ENCODE data around the gene PRR23B.

Gene PRR23B

DNA sequence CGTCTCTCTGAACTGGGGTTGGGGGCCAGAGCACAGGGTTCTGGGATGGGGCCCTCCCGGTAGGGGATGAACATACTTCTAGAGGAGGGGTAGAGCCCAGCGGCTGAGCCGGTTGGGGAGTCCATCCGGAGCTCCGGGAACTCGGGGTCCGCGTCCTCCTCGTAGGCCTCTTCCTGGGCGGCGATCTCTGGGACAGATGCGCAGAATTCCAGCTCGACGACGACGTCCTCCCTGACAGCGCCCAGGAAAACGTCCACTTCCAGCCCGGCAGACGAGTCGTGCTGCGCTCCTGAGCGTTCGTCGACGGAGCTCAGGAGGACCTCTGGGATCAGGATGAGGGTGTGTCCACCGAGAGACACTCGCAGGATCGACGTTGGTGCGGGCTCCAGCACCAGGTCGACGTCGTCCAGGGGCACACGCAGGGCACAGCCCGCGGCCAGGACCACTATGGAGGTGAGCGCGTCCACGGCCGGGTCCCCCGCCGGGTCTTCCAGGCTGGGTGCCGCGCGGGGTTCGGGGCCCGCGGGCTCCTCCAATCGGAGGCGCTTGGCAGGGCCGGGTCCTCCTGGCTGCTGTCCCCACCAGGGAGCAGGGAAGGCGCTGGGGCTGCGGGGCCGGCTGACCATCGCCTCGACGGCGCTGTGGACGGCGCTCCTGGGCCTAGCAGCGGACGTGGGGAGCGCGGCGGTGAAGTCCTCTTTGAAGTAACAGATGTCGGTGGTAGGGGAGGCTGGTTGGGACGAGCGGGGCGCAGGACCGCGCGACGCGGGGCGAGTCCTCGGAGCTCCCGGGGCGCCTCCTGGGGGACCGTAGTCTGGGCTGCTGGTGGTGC, 474 bp downstream of the PRR23B start:
- no peak for TF ChIP-seq EZH2phosphoT487 (IDR thresholded peaks at IDR 0.05; ENCODE audit: borderline replicate concordance)
- TF ChIP-seq, protein P1, sequence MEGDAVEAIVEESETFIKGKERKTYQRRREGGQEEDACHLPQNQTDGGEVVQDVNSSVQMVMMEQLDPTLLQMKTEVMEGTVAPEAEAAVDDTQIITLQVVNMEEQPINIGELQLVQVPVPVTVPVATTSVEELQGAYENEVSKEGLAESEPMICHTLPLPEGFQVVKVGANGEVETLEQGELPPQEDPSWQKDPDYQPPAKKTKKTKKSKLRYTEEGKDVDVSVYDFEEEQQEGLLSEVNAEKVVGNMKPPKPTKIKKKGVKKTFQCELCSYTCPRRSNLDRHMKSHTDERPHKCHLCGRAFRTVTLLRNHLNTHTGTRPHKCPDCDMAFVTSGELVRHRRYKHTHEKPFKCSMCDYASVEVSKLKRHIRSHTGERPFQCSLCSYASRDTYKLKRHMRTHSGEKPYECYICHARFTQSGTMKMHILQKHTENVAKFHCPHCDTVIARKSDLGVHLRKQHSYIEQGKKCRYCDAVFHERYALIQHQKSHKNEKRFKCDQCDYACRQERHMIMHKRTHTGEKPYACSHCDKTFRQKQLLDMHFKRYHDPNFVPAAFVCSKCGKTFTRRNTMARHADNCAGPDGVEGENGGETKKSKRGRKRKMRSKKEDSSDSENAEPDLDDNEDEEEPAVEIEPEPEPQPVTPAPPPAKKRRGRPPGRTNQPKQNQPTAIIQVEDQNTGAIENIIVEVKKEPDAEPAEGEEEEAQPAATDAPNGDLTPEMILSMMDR (conservative IDR thresholded peaks at IDR 0.05; ENCODE audit: low read length) = no peak
- no peaks in the 10 kb centered on the region for H3K27me3 ChIP-seq (ENCODE audit: insufficient read depth, low read length, poor library complexity, severe bottlenecking)
- H2AFZ ChIP-seq (ENCODE audit: low read length) = no peak overlapping the region
- H3K9me3 ChIP-seq (ENCODE audit: insufficient read depth, low read depth, low read length) = no peaks in the 10 kb centered on the region
- H3K9ac ChIP-seq (ENCODE audit: low read depth, low read length, poor library complexity, severe bottlenecking) = no peak overlapping the region
- H3F3A ChIP-seq (ENCODE audit: low read depth) = no peaks in the 10 kb centered on the region
- H3K4me1 ChIP-seq (ENCODE audit: insufficient read depth, low read length, poor library complexity, severe bottlenecking) = no peaks in the 10 kb centered on the region
- no peaks in the 10 kb centered on the region for H3K36me3 ChIP-seq (ENCODE audit: insufficient read depth, low read length)
- no peaks in the 10 kb centered on the region for H4K20me1 ChIP-seq (ENCODE audit: insufficient read depth, low read length, poor library complexity, severe bottlenecking)
- no peak overlapping the region for H3K4me2 ChIP-seq (ENCODE audit: low read depth, low read length, poor library complexity, severe bottlenecking)
- no peaks in the 10 kb centered on the region for H3K79me2 ChIP-seq (ENCODE audit: insufficient read depth, low read length)
- H3K4me3 ChIP-seq (ENCODE audit: low read length, poor library complexity, severe bottlenecking) = no peak overlapping the region
- H3K9me2 ChIP-seq (replicated peaks; ENCODE audit: low read depth, low read length) = no peaks in the 10 kb centered on the region

DNA sequence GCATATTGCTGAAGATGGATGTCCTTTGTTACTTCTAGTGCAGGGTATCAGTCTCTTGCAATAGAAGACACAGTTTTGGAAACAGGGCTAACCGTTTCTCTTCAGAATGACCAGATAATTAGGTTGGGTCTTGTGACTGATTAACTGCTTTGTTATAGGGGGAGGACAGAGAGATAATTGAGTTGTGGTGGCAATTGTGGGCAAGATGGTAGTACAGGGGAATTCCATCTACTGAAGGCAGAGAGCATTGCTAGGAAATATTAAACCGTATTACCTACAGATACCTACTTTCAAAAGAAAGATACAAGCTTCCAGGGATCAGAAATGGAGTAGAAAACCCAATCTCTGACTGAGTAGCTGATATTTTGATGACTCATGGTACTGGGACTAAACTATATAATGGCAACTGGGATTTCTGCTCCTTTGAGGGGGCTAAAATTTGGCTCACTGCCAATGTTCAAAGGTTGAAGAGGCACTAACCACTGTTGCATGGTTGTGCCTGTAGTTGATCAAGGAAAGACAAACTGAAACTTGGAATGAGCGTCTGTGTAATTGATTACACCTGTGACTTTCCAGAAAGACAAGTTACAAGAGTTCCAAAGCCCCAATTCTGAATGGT, 4.2 kb downstream of the PRR23B start:
- no peaks in the 10 kb centered on the region for H3K79me2 ChIP-seq (ENCODE audit: insufficient read depth, low read length)
- H3K36me3 ChIP-seq (ENCODE audit: insufficient read depth, low read length) = no peaks in the 10 kb centered on the region
- no peak overlapping the region for H2AFZ ChIP-seq (ENCODE audit: low read length)
- H3K9me2 ChIP-seq (replicated peaks; ENCODE audit: low read depth, low read length) = no peaks in the 10 kb centered on the region
- H3K4me1 ChIP-seq (ENCODE audit: insufficient read depth, low read length, poor library complexity, severe bottlenecking) = no peaks in the 10 kb centered on the region
- no peaks in the 10 kb centered on the region for H4K20me1 ChIP-seq (ENCODE audit: insufficient read depth, low read length, poor library complexity, severe bottlenecking)
- H3K4me2 ChIP-seq (ENCODE audit: low read depth, low read length, poor library complexity, severe bottlenecking) = no peak overlapping the region
- no peak overlapping the region for H3K4me3 ChIP-seq (ENCODE audit: low read length, poor library complexity, severe bottlenecking)
- H3K9ac ChIP-seq (ENCODE audit: low read depth, low read length, poor library complexity, severe bottlenecking) = no peak overlapping the region
- H3K27me3 ChIP-seq (ENCODE audit: insufficient read depth, low read length, poor library complexity, severe bottlenecking) = no peaks in the 10 kb centered on the region
- H3F3A ChIP-seq (ENCODE audit: low read depth) = no peaks in the 10 kb centered on the region
- H3K9me3 ChIP-seq (ENCODE audit: insufficient read depth, low read depth, low read length) = no peaks in the 10 kb centered on the region
- no peak for TF ChIP-seq EZH2phosphoT487 (IDR thresholded peaks at IDR 0.05; ENCODE audit: borderline replicate concordance)
- TF ChIP-seq, protein P1 (conservative IDR thresholded peaks at IDR 0.05; ENCODE audit: low read length) = no peak

GRCh38 chr3:139006051-139006716, 14.5 kb downstream of the PRR23B start, which contains the start of gene PRR23A:
TSS of gene PRR23A (minus strand) at chr3:139006268. CDS start at chr3:139006268, 0 bp downstream.
- no peaks in the 10 kb centered on the region for H3K79me2 ChIP-seq (ENCODE audit: insufficient read depth, low read length)
- no peaks in the 10 kb centered on the region for H3K4me1 ChIP-seq (ENCODE audit: insufficient read depth, low read length, poor library complexity, severe bottlenecking)
- H3K4me3 ChIP-seq (ENCODE audit: low read length, poor library complexity, severe bottlenecking) = no peak within 1 kb of the TSS
- no peak within 1 kb of the TSS for H3K9ac ChIP-seq (ENCODE audit: low read depth, low read length, poor library complexity, severe bottlenecking)
- no peaks in the 10 kb centered on the region for H3K36me3 ChIP-seq (ENCODE audit: insufficient read depth, low read length)
- H3K4me2 ChIP-seq (ENCODE audit: low read depth, low read length, poor library complexity, severe bottlenecking) = no peak within 1 kb of the TSS
- H3K9me3 ChIP-seq (ENCODE audit: insufficient read depth, low read depth, low read length) = no peaks in the 10 kb centered on the region
- no peaks in the 10 kb centered on the region for H4K20me1 ChIP-seq (ENCODE audit: insufficient read depth, low read length, poor library complexity, severe bottlenecking)
- H3F3A ChIP-seq (ENCODE audit: low read depth) = no peaks in the 10 kb centered on the region
- TF ChIP-seq, protein P1 (conservative IDR thresholded peaks at IDR 0.05; ENCODE audit: low read length) = no peak
- no peak for TF ChIP-seq EZH2phosphoT487 (IDR thresholded peaks at IDR 0.05; ENCODE audit: borderline replicate concordance)
- no peak within 1 kb of the TSS for H2AFZ ChIP-seq (ENCODE audit: low read length)
- H3K27me3 ChIP-seq (ENCODE audit: insufficient read depth, low read length, poor library complexity, severe bottlenecking) = no peaks in the 10 kb centered on the region
- H3K9me2 ChIP-seq (replicated peaks; ENCODE audit: low read depth, low read length) = no peaks in the 10 kb centered on the region

Data from Loucy (cell line).